AG10803 (cell line): ENCODE results near the gene ANO9.

Experiments used
- DNase-seq: peaks from one replicate; pipeline ENCODE4 v3.0.0; 2010; ENCODE audit warnings: low read depth
- H3K4me3 ChIP-seq: 2 replicates; pipeline ENCODE4 v1.5.1; 2011; ENCODE audit warnings: mild to moderate bottlenecking, low read length, control low read depth
- CTCF ChIP-seq: conservative IDR thresholded peaks from 2 replicates; pipeline ENCODE4 v1.5.1; 2011; ENCODE audit warnings: mild to moderate bottlenecking, low read length, control low read depth, inconsistent platforms

The ANO9 gene

DNA sequence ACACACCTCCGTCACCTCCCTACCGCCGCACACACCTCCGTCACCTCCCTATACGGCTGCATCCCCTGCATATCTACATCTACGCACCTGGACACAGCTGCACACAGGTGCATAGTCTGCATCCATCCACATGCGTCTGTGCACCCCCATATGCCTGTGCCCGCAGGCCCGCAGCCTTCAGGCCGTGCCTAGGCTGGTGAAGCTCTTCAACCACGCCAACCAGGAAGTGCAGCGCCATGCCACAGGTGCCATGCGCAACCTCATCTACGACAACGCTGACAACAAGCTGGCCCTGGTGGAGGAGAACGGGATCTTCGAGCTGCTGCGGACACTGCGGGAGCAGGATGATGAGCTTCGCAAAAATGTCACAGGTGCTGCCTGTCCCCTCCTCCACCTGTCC, 43.0 kb downstream of the ANO9 start:
- no peak for TF ChIP-seq CTCF
- H3K4me3 ChIP-seq, result no peak overlapping the region
- DNase-seq, result no peak

DNA sequence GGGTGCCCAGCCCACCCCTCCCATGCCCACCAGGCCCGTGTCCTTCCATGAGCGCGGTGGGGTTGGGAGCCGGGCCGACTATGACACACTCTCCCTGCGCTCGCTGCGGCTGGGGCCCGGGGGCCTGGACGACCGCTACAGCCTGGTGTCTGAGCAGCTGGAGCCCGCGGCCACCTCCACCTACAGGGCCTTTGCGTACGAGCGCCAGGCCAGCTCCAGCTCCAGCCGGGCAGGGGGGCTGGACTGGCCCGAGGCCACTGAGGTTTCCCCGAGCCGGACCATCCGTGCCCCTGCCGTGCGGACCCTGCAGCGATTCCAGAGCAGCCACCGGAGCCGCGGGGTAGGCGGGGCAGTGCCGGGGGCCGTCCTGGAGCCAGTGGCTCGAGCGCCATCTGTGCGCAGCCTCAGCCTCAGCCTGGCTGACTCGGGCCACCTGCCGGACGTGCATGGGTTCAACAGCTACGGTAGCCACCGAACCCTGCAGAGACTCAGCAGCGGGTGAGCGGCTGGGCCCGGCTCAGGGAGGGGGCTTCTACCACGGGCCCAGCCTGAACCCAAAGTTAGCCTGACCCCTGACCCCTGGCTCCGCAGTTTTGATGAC, 44.8 kb downstream of the ANO9 start:
- DNase-seq, result peak; percentile 48
- peak; percentile 50 for TF ChIP-seq CTCF
- peak overlapping the region; percentile 37 for H3K4me3 ChIP-seq

DNA sequence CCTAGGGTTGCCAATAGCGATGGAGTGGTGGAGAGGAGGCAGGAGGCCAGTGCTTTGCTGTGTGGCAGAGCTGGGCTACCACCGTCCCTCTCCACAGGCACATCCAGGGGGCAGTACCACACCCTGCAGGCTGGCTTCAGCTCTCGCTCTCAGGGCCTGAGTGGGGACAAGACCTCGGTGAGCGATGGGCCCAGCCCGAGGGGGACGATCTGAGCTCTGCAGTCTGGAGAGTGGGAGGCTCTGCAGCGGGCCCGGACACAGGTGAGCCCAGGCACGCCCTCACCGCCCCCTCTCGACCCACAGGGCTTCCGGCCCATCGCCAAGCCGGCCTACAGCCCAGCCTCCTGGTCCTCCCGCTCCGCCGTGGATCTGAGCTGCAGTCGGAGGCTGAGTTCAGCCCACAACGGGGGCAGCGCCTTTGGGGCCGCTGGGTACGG, 45.3 kb downstream of the ANO9 start:
- peak; percentile 31 for TF ChIP-seq CTCF
- peak; percentile 24 for DNase-seq
- H3K4me3 ChIP-seq, result no peak overlapping the region

- no peak for DNase-seq
- H3K4me3 ChIP-seq, result no peak overlapping the region
- no peak for TF ChIP-seq CTCF
These were observed 45.9 kb downstream of the ANO9 start for GRCh38 chr11:395866-396265.

DNA sequence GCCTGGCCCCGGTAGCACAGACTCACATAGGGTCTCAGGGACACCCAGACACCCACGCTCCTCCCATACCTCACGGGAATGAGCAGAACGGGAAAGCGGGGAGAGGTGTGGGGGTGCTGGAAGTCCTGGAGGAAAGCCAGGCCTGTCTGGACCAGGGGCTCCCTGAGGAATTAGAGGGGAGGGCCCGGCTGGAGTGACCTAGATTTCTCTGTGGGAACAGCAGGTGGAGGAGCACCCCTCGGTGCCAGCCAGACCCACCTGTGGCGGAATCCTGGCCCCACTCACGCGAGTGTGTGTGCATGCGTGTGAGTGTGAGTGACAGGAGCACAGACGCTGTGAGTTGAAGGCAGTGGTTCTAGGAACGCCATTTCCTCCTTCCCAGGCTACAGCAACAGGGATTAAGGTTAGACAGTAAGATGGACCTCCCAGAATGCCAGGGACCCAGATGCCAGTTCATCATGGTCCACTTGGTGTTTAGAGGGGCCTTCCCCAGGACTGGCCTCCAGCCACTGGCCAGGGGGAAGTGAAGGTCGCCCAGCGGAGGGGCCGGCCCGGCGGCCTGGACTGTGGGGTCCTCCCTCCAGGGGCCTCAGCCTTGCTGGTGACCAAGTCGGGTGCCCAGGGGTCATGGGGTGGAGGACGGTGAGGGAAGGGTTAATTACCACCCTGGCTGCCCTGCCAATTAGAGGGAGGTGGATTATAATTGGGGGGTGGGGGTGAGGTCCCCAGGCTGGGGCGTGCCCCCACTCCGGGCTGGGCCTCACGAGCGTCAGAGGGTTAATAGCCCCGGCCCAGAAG, 46.8 kb downstream of the ANO9 start:
- H3K4me3 ChIP-seq, result no peak overlapping the region
- no peak for TF ChIP-seq CTCF
- no peak for DNase-seq

GRCh38 chr11:394034-394857, 47.6 kb downstream of the ANO9 start, which contains the start of gene PKP3:
PKP3 (plus strand) TSS chr11:394209; CDS start chr11:394293, 84 bp downstream.
- peak; percentile 26 for DNase-seq
- H3K4me3 ChIP-seq, result no peak within 1 kb of the TSS

More at GRCh38 chr11:394034-394857, 47.6 kb downstream of the ANO9 start, which contains the start of gene PKP3:
- TF ChIP-seq CTCF, result no peak
